Measurements from ENCODE around the gene RACGAP1.

The RACGAP1 gene

DNA sequence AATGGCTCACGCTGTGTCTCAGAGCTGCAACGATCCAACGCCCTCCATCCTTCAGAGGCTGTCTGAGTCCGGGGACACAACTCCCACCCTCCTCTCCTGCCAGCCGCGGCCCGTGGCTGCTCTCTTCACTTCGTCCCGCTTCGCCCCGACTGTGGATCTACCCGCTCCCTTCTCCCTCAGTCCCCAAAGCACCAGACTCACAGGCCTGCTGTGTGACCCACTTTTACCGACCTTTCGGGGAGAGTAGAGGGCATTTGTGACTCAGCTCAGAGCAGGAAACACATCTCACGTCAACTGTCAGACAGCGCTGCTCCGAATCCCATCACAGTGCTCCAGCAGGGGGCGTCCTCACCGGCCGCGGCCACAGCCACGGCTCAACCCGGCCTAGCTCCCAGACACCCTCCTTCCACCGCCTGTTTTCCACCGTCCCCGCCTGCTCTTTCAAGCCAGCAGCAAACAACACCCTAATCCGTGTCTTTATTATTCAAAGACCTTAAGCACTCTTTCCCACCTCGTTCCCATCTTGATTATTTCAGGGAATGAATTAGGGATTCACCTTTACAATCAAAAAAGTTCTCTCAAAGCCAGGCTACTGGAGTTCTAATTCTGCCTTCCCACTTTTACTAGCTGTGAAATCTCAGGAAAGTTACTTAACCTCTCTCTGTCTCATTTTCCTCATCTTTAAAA is 79.8 kb downstream of the RACGAP1 start:
- in situ Hi-C loops (cut with HindIII; ENCODE audit: low sequenced_read_pairs), result no loop called here

DNA sequence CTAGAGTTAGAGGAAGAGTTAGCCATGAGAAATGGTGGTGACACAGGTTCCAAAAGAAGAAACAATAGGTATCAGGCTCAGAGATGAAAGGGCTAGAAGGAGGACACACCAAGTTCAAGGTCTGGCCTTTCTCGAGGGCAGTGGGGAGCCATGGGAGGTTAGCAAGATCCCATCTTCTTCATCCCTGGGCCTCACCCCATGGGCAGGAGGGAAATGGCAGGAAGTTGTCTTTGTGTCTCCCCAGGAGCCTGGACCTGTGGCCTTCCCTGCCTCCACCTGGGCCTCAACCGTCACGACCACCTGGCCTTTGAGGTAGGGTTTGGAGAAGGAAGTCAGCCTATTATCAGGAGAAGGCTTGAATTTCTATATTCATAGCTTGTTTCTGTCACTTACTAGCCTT is 80.6 kb downstream of the RACGAP1 start:
- in situ Hi-C loops (cut with HindIII; ENCODE audit: low sequenced_read_pairs), result loop anchor here (5.0 kb wide), 1 partner anchor 52 kb away; no protein-coding TSS in a partner anchor

DNA sequence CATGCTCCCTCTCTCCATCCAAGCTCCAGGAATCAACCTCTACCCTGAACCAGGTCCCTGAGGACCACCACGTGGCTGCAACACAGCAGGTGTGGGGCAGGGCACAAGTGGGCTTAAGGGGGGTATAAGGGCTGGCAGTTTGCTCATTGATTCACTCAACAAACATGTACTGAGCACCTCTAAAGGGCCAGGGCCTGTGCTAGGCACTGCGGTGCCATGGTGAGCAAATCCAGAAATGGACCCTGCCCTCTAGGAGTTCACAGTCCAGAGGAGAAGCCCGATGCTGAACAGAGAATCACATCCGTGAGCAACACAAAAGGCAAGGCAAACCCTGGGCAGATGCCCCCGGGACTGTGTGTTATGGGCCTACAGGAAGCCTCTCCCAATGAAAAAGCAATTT is 81.2 kb downstream of the RACGAP1 start:
- in situ Hi-C loops (cut with HindIII; ENCODE audit: low sequenced_read_pairs), result loop anchor here (5.0 kb wide), 1 partner anchor 52 kb away; no protein-coding TSS in a partner anchor

DNA sequence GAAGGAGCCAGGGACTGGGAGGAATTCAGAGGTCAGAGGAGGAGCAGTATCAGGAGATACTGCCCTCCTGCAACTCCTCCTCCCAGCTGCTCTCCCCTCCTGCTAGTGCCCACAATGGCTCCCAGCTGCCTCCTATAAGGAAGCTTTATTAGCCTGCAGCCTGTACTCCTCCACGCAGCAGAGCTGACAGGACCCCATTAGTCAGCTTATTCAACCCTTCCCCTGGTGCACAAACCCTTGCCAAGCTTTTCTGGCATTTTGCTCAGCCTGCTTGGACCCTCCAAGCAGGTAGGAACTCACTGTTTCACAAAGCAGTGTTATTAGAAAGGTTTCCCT is 81.7 kb downstream of the RACGAP1 start:
- in situ Hi-C loops (cut with HindIII; ENCODE audit: low sequenced_read_pairs), result loop anchor here (5.0 kb wide), 1 partner anchor 51 kb away; no protein-coding TSS in a partner anchor

DNA sequence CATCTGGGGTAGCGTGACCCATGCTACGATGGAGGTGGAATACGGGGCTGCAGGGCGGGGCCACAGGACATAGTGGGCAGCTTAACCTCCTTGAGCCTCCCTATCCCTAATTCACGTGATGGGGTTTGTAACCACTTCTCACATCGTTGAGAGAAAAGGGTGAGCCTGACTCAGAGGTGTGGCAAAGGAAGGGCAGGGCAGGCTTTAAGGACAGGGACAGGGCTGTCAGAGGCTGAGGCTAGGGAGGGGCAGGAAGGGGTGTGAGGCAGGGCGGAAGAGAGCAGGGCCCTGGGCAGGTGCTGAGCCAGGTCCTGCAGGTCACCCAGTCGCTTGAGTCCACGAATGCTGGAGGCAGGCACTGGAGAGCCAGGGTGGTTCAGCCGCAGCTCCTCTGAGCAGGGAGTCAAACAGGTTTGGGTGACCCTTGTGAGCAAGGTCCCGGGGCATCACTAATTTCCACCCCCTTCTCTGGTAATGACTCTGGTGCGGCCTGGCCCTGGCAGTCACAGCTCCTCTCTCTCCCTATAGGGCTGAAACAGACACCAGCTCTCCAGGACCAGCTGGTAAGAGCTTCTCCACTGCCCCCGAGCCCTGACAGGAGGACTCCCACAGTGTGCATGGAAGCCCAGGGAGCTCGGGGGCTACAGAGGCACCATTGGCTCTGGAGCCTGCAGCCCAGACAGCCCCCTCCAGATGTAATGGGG is 82.2 kb downstream of the RACGAP1 start:
- in situ Hi-C loops (cut with HindIII; ENCODE audit: low sequenced_read_pairs), result loop anchor here (5.0 kb wide), 1 partner anchor 51 kb away; no protein-coding TSS in a partner anchor

DNA sequence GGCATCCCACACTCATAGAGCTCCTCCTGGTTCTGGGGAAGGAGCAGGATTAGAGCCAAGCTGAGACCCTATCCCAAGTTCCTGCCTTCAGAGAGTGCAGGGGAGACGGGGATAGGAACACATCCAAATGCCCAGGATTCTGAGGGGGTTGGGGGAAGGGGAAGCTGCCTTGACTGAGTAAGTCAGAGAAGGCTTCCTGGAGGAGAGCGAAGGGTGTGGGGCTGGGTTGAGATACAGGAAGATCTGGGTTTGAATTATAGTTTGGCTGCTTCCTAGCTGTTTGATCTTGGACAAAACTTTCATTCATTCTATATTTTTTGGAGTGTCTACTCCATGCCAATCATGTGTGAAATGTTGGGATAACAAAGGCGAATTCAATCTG is 82.8 kb downstream of the RACGAP1 start:
- in situ Hi-C loops (cut with HindIII; ENCODE audit: low sequenced_read_pairs), result loop anchor here (5.0 kb wide), 1 partner anchor 50 kb away; no protein-coding TSS in a partner anchor

DNA sequence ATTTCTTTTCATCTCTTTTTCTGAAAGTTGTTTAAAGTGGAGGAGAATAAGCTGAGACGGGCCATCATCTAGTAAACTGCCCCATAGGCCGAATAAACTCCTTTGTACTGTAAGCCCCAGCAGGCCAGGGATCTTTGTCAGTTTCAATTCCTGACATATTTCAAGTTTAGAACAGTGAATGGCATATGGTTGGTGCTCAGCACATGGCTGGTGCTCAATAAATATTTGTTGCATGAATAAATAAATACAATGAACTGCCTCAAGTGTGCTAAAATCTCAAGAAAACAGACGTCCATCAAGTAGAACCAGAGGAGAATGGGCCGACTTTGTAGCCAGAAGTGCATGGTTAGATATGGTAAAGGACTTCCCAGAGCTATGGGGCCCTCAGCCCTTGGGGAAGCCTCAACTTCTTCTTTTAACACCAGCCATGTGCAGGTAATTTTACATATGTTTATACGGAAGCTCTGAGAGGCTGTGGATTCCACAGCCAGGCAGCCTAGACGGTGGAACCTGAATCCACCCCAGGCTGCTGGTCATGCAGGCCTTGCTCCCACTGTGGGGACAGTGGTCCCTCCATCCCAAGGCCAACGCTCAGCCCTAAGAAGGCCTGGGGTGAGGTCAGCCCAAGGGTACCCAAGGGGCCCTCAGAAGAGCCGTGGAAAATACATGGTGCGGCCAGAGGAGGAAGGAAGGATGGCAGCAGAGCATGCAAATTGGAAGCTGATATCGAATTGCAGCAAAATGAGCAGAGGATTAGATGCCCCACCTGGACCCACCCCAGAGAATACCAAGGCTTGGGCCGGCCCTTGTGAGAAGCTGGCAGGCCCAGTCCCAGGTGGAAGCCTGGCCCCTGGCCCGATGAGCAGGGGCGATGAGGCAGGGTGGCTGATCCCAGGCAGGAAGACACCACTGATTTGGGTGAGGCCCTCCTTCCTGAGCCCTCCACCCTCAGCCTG is 83.5 kb downstream of the RACGAP1 start:
- in situ Hi-C loops (cut with HindIII; ENCODE audit: low sequenced_read_pairs), result loop anchor here (5.0 kb wide), 1 partner anchor 50 kb away; no protein-coding TSS in a partner anchor

DNA sequence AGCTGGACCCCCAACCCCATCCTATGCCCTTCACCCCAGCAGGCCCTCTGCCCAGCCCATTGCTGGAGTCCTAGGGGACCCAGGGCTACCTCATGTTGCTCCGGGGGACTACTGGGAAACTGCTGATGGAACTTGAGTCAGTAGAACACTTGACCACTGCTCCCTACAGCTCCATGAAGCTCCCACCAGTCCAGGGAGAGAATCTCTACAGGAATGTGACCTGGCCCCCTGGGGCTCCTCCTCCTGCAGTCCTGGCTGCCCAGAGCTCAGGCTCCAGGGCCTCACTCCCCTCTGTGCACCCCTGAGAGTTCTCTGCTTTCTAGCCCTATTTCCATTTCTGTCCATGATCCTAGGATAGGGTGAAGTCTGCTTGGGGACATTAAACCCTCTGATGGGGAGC is 85.6 kb downstream of the RACGAP1 start:
- in situ Hi-C loops (cut with HindIII; ENCODE audit: low sequenced_read_pairs), result loop anchor here (5.0 kb wide), 1 partner anchor 47 kb away; no protein-coding TSS in a partner anchor

DNA sequence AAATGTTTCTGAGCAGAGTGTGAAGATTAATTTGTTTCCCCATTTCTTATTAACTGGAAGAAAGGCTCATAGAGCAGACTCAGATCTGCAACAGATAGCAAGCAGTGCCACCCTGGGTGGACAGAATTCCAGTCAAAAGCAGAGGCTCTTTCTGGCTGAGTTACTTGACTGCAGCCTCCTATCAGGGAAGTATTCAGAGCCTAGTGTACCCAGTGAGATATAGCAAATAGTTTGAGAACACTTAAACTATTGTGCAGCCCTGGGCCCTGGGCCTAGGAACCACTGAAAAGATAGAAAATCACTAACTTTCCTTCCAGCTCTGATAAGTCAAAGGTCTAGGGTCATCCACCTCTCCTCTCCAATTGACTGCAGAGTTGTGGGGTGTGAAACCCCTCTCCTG is 86.0 kb downstream of the RACGAP1 start:
- in situ Hi-C loops (cut with HindIII; ENCODE audit: low sequenced_read_pairs), result no loop called here

Data from DLD1 (cell line).